Colonic mucosa (tissue), 4 donors: ENCODE data around the gene PWP1. TPM values are rescaled to one million over a fixed set of nuclear protein-coding genes. Genes with fewer than 3 reads are reported as not detected.

Experiments used
- DNase-seq: peaks from one replicate; pipeline ENCODE4 v3.0.0-alpha.2; 2020
- H3K27ac ChIP-seq: fragments of 200-600 bp; one replicate; pipeline ENCODE4 v1.8.0; 2021
- H3K27me3 ChIP-seq: fragments of 200-600 bp; one replicate; pipeline ENCODE4 v1.8.0; 2021
- H3K36me3 ChIP-seq: fragments of 200-600 bp; one replicate; pipeline ENCODE4 v1.8.0; 2021
- H3K4me1 ChIP-seq: fragments of 200-600 bp; one replicate; pipeline ENCODE4 v1.8.0; 2021; ENCODE audit warnings: mild to moderate bottlenecking
- H3K4me3 ChIP-seq: fragments of 200-600 bp; one replicate; pipeline ENCODE4 v1.8.0; 2021
- H3K9ac ChIP-seq, 2 donors: one replicate each; pipeline ENCODE4 v1.7.0; 2013; ENCODE audit warnings: control low read depth in 2 of 2, low read depth in 2 of 2, low read length in 2 of 2
- H3K9me3 ChIP-seq: fragments of 200-600 bp; one replicate; pipeline ENCODE4 v1.8.0; 2021
- intact Hi-C: fragments of 100-400 bp; cut with DNase I; formaldehyde crosslinking; loops from one replicate; pipeline ENCODE4 v1.14.1; 2022
- total RNA-seq, 2 donors: library from RNA; stranded (reverse); fragmentation: NEBNext Ultra II Directional in 1 of 2; extraction: Animal tissue kit (Norgen Biotek cat#: 25700) in 1 of 2; gene quantifications; one replicate each; pipeline ENCODE4 v1.2.1, GENCODE V29; 2021
- TF ChIP-seq, protein P1 (sequence below): fragments of 200-600 bp; IDR thresholded peaks from one replicate; pipeline ENCODE4 v1.8.0; 2022; ENCODE audit warnings: antibody characterized with exemption, mild to moderate bottlenecking
- donor health status: healthy.
- donor health status: DM: no; HTN: no; CAD: no.
- donor health status: DM: no; HTN: no; CAD: no.

The PWP1 gene
- total RNA-seq, 2 donors from 2014 or later: 19.7 to 23.8 TPM

DNA sequence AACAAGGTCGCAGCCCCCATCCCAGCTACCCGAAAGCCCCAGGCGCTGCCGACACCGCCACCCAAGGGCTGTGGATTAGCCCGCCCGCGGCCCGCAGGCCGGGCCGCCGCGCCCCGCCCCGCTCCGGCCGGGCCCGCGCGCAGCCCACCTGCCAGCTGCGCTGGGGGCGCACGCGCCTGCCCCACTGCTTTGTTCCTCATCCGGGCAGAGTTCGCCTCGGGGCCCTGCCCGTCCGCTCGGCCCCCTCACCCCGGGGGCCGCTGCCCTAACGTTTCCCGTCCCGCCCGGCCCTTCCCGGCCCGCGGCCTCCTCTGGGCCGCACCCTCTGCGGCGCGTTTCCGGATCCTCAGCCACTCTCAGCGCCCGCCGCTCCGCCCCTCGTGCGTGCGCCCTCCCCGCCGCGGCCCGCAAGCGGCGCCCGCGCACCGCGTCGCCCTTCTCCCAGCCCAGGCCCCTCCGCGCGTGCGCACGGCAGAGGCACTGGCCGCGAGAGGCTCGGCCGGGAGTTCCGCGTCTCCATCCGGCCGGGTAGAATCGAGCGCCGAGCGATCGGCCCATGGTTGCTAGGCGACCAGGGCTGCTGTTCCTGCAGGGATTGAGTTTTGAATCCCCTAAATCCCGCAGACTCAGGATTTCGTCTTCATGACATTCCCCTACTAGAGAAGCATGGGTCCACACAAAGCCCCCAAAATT, 75.4 kb downstream of the PWP1 start, which contains the start of gene PRDM4:
PRDM4 (minus strand) TSS at position 329 of the 693 bp plus-strand sequence. CDS start 622 bp downstream, outside the sequence.
- TF ChIP-seq, protein P1, sequence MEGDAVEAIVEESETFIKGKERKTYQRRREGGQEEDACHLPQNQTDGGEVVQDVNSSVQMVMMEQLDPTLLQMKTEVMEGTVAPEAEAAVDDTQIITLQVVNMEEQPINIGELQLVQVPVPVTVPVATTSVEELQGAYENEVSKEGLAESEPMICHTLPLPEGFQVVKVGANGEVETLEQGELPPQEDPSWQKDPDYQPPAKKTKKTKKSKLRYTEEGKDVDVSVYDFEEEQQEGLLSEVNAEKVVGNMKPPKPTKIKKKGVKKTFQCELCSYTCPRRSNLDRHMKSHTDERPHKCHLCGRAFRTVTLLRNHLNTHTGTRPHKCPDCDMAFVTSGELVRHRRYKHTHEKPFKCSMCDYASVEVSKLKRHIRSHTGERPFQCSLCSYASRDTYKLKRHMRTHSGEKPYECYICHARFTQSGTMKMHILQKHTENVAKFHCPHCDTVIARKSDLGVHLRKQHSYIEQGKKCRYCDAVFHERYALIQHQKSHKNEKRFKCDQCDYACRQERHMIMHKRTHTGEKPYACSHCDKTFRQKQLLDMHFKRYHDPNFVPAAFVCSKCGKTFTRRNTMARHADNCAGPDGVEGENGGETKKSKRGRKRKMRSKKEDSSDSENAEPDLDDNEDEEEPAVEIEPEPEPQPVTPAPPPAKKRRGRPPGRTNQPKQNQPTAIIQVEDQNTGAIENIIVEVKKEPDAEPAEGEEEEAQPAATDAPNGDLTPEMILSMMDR: no peak
- intact Hi-C loops: loop anchor here (5.0 kb wide), 1 partner anchor 121 kb away; no protein-coding TSS in a partner anchor
- Histone ChIP-seq H3K4me3 (peak within 1 kb of the TSS; percentile 82), H3K27me3 (no peaks in the 10 kb centered on the region), H3K4me1 (no peaks in the 10 kb centered on the region), H3K27ac (peak within 1 kb of the TSS; percentile 72), H3K9ac (peak within 1 kb of the TSS; percentile 84 to 95), H3K36me3 (no peaks in the 10 kb centered on the region), H3K9me3 (no peaks in the 10 kb centered on the region)
- DNase-seq: peak; percentile 91

DNA sequence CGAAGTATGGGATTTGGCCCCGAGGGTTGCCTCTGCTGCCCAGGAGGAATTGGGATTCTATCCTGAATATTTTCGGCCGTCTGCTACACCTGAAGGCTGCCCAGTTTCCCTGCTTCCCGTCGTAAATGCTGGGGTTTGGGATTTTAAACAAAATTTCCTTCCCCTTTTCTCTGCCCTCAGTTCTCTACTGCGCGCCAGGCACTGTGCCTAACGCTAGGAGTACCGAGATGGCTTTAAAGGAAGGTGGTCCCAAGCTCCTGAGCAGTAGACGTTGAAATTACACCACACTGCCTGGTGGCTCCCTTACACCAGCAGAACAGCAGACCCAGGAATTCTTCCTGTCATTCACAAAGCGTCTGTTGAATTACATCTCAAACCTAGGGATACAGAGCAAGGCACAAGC, 75.9 kb downstream of the PWP1 start:
- no peak for DNase-seq
- no peak overlapping the region for H3K27ac ChIP-seq
- H3K9me3 ChIP-seq: no peaks in the 10 kb centered on the region
- no peaks in the 10 kb centered on the region for H3K36me3 ChIP-seq
- intact Hi-C loops: loop anchor here (5.0 kb wide), 1 partner anchor 121 kb away; no protein-coding TSS in a partner anchor
- H3K27me3 ChIP-seq: no peaks in the 10 kb centered on the region
- H3K4me1 ChIP-seq: no peaks in the 10 kb centered on the region
- peak overlapping the region in 1 of 2 donors; percentile 60 for H3K9ac ChIP-seq
- H3K4me3 ChIP-seq: peak overlapping the region; percentile 82
- TF ChIP-seq, protein P1: no peak

Other genes starting within 250 kb of the PWP1 start
- gene PRDM4, start 75.3 kb downstream of the PWP1 start, total RNA-seq: 10 to 100 TPM; 32.7 to 36.1 TPM
- gene ASCL4, start 88.9 kb downstream of the PWP1 start, total RNA-seq: not detected